Adrenal gland (tissue), 12 donors: ENCODE data around the gene TMEM259. TPM values are rescaled to one million over a fixed set of nuclear protein-coding genes. Genes with fewer than 3 reads are reported as not detected.

Experiments used
- DNase-seq, 7 donors: peaks; one replicate each; pipeline ENCODE4 v3.0.0-alpha.2; 2019 to 2020
- H3K27ac ChIP-seq, 5 donors: fragments of 200-600 bp; sonication (generic) in 4 of 5; 1 replicate in 3 of 5; 2 replicates in 2 of 5; pipeline versions ENCODE4 v1.5.1 to v1.8.0; 2016 to 2020; ENCODE audit warnings: mild to moderate bottlenecking in 1 of 5
- H3K27me3 ChIP-seq: fragments of 200-600 bp; 2 replicates; pipeline ENCODE4 v1.8.0; 2021
- H3K36me3 ChIP-seq, 2 donors: fragments of 200-600 bp; replicated peaks in 1 of 2; 1 replicate in 1 of 2; 2 replicates in 1 of 2; pipeline versions ENCODE4 v1.5.1 to v1.8.0; 2018 to 2022
- H3K4me1 ChIP-seq, 2 donors: fragments of 200-600 bp; replicated peaks in 1 of 2; 1 replicate in 1 of 2; 2 replicates in 1 of 2; pipeline versions ENCODE4 v1.5.1 to v1.8.0; 2018 to 2021
- H3K4me3 ChIP-seq, 4 donors: fragments of 200-600 bp; sonication (generic) in 3 of 4; one replicate each; pipeline ENCODE4 v1.5.1; 2016 to 2018
- H3K9me3 ChIP-seq, 3 donors: fragments of 200-600 bp; sonication (generic) in 1 of 3; replicated peaks in 1 of 3; 1 replicate in 2 of 3; 2 replicates in 1 of 3; pipeline versions ENCODE4 v1.5.1 to v1.8.0; 2016 to 2021
- CTCF ChIP-seq, 6 experiments: fragments of 450-650 bp in 4 of 6; fragments of 200-600 bp in 2 of 6; sonication (generic) in 1 of 6; IDR thresholded peaks; 1 replicate in 5 of 6; 2 replicates in 1 of 6; pipeline versions ENCODE4 v1.5.1 to v1.8.0; 2016 to 2021; ENCODE audit warnings: antibody characterized with exemption in 6 of 6, mild to moderate bottlenecking in 2 of 6, moderate library complexity in 1 of 6
- POLR2A ChIP-seq, 2 donors: fragments of 450-650 bp; IDR thresholded peaks; one replicate each; pipeline ENCODE4 v1.6.1; 2017; ENCODE audit warnings: antibody characterized with exemption in 2 of 2, mild to moderate bottlenecking in 2 of 2, moderate library complexity in 1 of 2
- WGBS, 4 donors: extraction: QIAGEN DNeasy Blood & Tissue Kit in 2 of 4; methylation state at CpG; one replicate each; pipeline versions ENCODE4 v1.1.5 to v1.1.7; 2013 to 2017; 5-methylcytosine and 5-hydroxymethylcytosine counted together
- intact Hi-C, 2 donors: fragments of 100-400 bp; cut with DNase I; formaldehyde crosslinking; loops; one replicate each; pipeline versions ENCODE4 v1.14.1 to v1.15.0; 2022 to 2023
- polyA plus RNA-seq, 3 donors: library from polyadenylated mRNA; stranded (reverse); fragments of 200-250 nt in 2 of 3; fragments of 350-450 nt in 1 of 3; fragmentation: Illumina TruSeq in 1 of 3; extraction: RNeasy Lipid Tissue Mini Kit (QIAGEN cat#74804) in 1 of 3; gene quantifications; one replicate each; pipeline ENCODE4 v1.2.3, GENCODE V29; 2013 to 2014
- total RNA-seq, 9 donors: library from RNA; depleted of rRNA in 4 of 9; stranded (reverse); fragments of >200 nt in 4 of 9; fragments of 120-200 nt in 1 of 9; fragmentation: NEBNext Ultra II Directional in 1 of 9; extraction: Animal tissue kit (Norgen Biotek cat#: 25700) in 1 of 9; gene quantifications; one replicate each; pipeline versions ENCODE4 v1.1.0 to v1.2.4, GENCODE V29; 2013 to 2023
- donor health status: healthy with polysubstance abuse.
- donor health status: Bipolar disorder and iron deficiency.
- donor health status: DM: yes; HTN: yes; CAD: no.
- donor health status: DM: no; HTN: no; CAD: no.
- donor health status: DM: no; HTN: no; CAD: no.
- donor health status: DM: yes; HTN: yes; CAD: no.

The TMEM259 gene
- total and polyA plus RNA-seq, 12 donors = 79.4 to 743 (median 202) TPM

GRCh38 chr19:1011831-1012333 lies 9.0 kb downstream of the TMEM259 start:
- 73 to 96% (median 94%) methylated on average over 6 to 36 of the region's 36 CpGs for WGBS, 4 donors
- Histone ChIP-seq H3K36me3 (peaks cover 0 to 48% of the 10 kb centered on the region in 2 donors), H3K4me3 (no peak overlapping the region), H3K27ac (no peak overlapping the region), H3K4me1 (peaks cover 5 to 15% of the 10 kb centered on the region in 2 donors), H3K27me3 (no peaks in the 10 kb centered on the region), H3K9me3 (no peaks in the 10 kb centered on the region)
- no peak for TF ChIP-seq POLR2A (IDR thresholded peaks at IDR 0.05)
- TF ChIP-seq CTCF (IDR thresholded peaks at IDR 0.05) = no peak
- DNase-seq = no peak
- intact Hi-C loops = no loop called here

GRCh38 chr19:1010586-1011510 lies 10.1 kb downstream of the TMEM259 start:
- intact Hi-C loops = no loop called here
- Histone ChIP-seq H3K27ac (no peak overlapping the region), H3K4me1 (peaks cover 0 to 5% of the 10 kb centered on the region in 2 donors), H3K36me3 (peaks cover 0 to 48% of the 10 kb centered on the region in 2 donors), H3K4me3 (no peak overlapping the region), H3K27me3 (no peaks in the 10 kb centered on the region), H3K9me3 (no peaks in the 10 kb centered on the region)
- 92 to 97% (median 92%) methylated on average over 38 to 56 of the region's 56 CpGs for WGBS, 4 donors
- TF ChIP-seq POLR2A (IDR thresholded peaks at IDR 0.05) (no peak), CTCF (IDR thresholded peaks at IDR 0.05) (no peak)
- DNase-seq = no peak

GRCh38 chr19:1009981-1010538 lies 10.9 kb downstream of the TMEM259 start:
- H3K27me3 ChIP-seq = no peaks in the 10 kb centered on the region
- no peak overlapping the region for H3K27ac ChIP-seq
- intact Hi-C loops = no loop called here
- H3K36me3 ChIP-seq = peaks cover 0 to 48% of the 10 kb centered on the region in 2 donors
- no peaks in the 10 kb centered on the region for H3K4me1 ChIP-seq
- DNase-seq = no peak
- H3K9me3 ChIP-seq = no peaks in the 10 kb centered on the region
- TF ChIP-seq CTCF (IDR thresholded peaks at IDR 0.05) = no peak
- no peak for TF ChIP-seq POLR2A (IDR thresholded peaks at IDR 0.05)
- WGBS, 4 donors = 82 to 98% (median 87%) methylated on average over 11 to 29 of the region's 29 CpGs
- no peak overlapping the region for H3K4me3 ChIP-seq
